ENCODE measurements around the gene ZC3H10.
A peak's percentile ranks its signal among the peaks of the same experiment; 100 is the strongest.

ZC3H10 gene

GRCh38 chr12:56119361-56119796 is 1.3 kb downstream of the ZC3H10 start:
- H3K4me3 ChIP-seq (replicated peaks in 1 of 2; ENCODE audit: low read depth in 2 of 2, low read length in 2 of 2): no peak overlapping the region
- DNase-seq (ENCODE audit: low read depth in 2 of 2): peak; percentile 95 to 97
- TF ChIP-seq CTCF (IDR thresholded peaks at IDR 0.05; ENCODE audit: low read depth, low read length): peak; percentile 83

DNA sequence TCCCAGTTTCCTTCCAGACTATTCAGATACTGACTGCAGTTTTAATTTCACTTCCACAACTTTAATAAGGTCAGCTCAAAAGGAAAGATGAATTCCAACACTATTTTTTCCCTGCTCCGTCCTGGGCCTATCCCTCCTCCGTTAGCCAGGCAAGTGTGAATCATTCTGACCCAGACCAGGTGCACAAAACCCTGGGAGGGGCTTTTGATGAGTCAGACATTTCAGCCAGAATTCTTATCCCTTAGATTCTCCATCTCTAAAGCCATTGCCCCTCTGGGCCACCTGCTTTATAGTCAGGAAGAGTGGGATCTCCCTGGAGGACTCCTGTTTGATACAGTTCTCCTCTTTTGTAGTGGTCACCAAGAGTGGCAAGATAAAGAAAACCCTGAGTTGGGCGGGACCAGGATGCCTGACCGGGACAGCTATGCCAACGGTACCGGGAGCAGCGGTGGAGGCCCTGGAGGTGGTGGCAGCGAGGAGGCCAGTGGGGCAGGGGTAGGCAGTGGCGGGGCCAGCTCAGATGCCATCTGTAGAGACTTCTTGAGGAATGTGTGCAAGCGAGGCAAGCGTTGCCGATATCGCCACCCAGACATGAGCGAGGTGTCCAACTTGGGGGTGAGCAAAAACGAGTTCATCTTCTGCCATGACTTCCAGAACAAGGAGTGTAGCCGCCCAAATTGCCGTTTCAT is 2.2 kb downstream of the ZC3H10 start:
- TF ChIP-seq CTCF (IDR thresholded peaks at IDR 0.05; ENCODE audit: low read depth, low read length): no peak
- H3K4me3 ChIP-seq (replicated peaks in 1 of 2; ENCODE audit: low read depth in 2 of 2, low read length in 2 of 2): no peak overlapping the region
- peak in 1 of 2 donors; percentile 24 for DNase-seq (ENCODE audit: low read depth in 2 of 2)

GRCh38 chr12:56121204-56121870 is 3.3 kb downstream of the ZC3H10 start:
- no peak for TF ChIP-seq CTCF (IDR thresholded peaks at IDR 0.05; ENCODE audit: low read depth, low read length)
- no peak for DNase-seq (ENCODE audit: low read depth in 2 of 2)
- no peak overlapping the region for H3K4me3 ChIP-seq (replicated peaks in 1 of 2; ENCODE audit: low read depth in 2 of 2, low read length in 2 of 2)

DNA sequence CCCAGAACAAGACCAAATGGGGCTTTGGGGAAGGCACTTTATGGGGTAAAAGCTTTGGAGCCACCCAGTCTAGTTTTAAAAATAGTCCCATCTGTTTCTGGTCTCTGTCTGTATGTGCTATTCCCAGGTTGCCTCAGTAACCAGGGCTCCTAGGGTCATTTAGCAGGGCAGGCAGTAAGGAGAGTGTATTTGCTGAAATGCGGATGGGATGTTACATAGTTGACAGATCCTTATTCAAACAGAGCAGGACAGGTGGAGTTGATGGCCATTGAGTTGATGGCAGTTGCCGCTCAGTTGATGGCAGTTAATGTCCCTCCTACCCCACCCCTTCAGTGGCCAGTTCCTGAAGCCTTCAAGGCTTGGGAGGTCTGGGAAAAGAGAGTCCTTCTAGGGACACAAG is 4.6 kb downstream of the ZC3H10 start:
- H3K4me3 ChIP-seq (replicated peaks in 1 of 2; ENCODE audit: low read depth in 2 of 2, low read length in 2 of 2): no peak overlapping the region
- no peak for TF ChIP-seq CTCF (IDR thresholded peaks at IDR 0.05; ENCODE audit: low read depth, low read length)
- DNase-seq (ENCODE audit: low read depth in 2 of 2): no peak

DNA sequence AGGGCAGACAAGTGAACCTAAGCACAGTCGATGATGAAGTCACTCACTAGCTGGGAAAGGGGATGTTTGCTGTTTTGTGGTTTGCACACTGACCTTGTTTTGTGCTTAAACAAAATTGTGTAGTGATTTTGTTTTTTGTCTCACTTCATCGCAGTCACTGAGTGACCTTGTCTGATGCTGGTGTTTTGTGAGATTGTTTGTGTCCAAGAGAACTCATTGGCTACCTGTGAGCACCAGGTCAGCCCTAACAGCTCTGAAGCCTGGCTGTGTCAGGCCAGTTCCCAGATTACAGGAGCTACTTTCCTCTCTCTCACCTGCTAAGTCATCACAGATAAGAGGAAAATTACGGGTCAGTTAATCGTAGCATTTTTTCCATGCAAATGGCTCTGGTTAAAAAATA is 6.1 kb downstream of the ZC3H10 start:
- no peak for TF ChIP-seq CTCF (IDR thresholded peaks at IDR 0.05; ENCODE audit: low read depth, low read length)
- DNase-seq (ENCODE audit: low read depth in 2 of 2): no peak
- H3K4me3 ChIP-seq (replicated peaks in 1 of 2; ENCODE audit: low read depth in 2 of 2, low read length in 2 of 2): no peak overlapping the region

GRCh38 chr12:56126732-56127239 is 8.7 kb downstream of the ZC3H10 start:
- H3K4me3 ChIP-seq (replicated peaks in 1 of 2; ENCODE audit: low read depth in 2 of 2, low read length in 2 of 2): no peak overlapping the region
- no peak for DNase-seq (ENCODE audit: low read depth in 2 of 2)
- no peak for TF ChIP-seq CTCF (IDR thresholded peaks at IDR 0.05; ENCODE audit: low read depth, low read length)

Data from cardiac fibroblast (primary cell).